ENCODE data around the gene ST6GALNAC1.

The ST6GALNAC1 gene, protein sequence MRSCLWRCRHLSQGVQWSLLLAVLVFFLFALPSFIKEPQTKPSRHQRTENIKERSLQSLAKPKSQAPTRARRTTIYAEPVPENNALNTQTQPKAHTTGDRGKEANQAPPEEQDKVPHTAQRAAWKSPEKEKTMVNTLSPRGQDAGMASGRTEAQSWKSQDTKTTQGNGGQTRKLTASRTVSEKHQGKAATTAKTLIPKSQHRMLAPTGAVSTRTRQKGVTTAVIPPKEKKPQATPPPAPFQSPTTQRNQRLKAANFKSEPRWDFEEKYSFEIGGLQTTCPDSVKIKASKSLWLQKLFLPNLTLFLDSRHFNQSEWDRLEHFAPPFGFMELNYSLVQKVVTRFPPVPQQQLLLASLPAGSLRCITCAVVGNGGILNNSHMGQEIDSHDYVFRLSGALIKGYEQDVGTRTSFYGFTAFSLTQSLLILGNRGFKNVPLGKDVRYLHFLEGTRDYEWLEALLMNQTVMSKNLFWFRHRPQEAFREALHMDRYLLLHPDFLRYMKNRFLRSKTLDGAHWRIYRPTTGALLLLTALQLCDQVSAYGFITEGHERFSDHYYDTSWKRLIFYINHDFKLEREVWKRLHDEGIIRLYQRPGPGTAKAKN

DNA sequence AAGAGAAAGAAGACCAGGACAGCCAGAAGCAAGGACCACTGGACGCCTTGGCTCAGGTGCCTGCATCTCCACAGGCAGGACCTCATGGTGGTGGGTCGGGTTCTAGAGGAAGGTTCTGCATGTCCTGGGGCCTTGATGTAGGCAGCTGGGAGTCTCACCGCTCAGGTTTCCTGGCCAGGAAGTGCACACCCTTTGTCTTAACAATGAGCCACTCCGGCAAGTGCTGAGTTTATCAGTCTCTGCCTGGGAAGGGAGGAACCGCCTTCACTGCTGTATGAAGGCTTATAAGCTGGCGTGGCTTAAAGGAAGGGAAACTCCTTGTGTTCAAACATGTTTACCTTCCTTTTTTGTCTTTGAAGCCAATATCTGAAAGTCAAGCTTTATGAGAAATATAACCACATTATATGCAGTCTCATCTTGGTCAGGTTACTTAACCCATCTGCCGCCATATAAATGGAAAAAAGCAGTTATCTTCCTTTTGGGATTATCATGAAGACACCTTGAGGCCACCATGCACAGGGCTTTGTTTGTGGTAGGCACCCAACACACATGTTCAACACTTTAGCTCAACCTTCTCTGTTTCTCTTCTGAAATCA, at the start of gene ST6GALNAC1:
Gene ST6GALNAC1, minus strand, starts transcription at position 205 of the 596 bp plus-strand sequence. Its CDS starts 119 bp downstream, at position 86.
- no peaks in the 10 kb centered on the region for H3K4me1 ChIP-seq (ENCODE audit: control insufficient read depth, insufficient read depth, low read length)
- H3K9ac ChIP-seq (ENCODE audit: low read length): peak within 1 kb of the TSS; percentile 49
- peaks cover 2% of the 10 kb centered on the region for H3K27me3 ChIP-seq (ENCODE audit: control insufficient read depth, insufficient read depth, low read length)
- peak within 1 kb of the TSS; percentile 74 for H3K4me3 ChIP-seq (ENCODE audit: low read length)
- H3K36me3 ChIP-seq (ENCODE audit: control insufficient read depth, insufficient read depth, low read length): no peaks in the 10 kb centered on the region
- H3K27ac ChIP-seq (ENCODE audit: low read depth, low read length): no peak within 1 kb of the TSS

DNA sequence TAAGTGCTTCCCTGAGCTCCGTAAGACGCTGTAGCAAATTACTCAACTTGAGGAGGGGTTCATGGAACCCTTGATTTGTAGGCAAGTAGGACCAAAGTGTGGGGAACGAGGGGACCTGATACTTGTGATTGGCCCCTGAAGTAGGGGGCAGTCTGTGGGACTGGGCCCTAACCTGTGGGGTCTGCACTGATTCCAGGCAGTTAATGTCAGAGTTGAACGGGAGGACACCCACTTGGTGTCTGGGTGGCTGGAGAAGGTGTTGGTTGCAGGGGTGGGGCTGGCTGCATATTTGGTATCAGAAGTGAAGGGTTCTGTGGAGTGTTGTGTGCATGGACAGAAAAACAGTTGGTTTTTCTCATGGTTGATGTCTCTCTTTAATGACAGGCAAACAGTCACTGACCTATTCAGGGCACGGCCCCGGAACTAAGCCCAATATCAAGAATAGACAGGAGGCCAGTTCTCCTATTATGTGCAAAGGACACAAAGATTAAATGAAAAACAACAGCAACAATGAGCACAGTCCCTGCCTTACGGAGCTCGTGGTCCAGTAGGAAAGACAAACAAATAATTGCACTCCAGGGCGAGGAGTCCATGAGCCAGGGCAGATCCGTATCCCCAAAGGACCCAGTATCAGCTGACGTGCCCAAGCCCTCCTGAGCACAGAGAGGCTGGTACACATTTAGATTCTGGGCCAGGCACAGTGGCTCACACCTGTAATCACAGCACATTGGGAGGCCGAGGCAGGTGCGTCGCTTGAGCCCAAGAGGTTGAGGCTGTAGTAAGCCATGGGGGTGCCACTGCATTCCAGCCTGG, 48.0 kb upstream of the ST6GALNAC1 start:
- H3K4me1 ChIP-seq (ENCODE audit: control insufficient read depth, insufficient read depth, low read length): peaks cover 52% of the 10 kb centered on the region
- peak overlapping the region; percentile 58 for H3K27ac ChIP-seq (ENCODE audit: low read depth, low read length)
- H3K27me3 ChIP-seq (ENCODE audit: control insufficient read depth, insufficient read depth, low read length): no peaks in the 10 kb centered on the region
- H3K36me3 ChIP-seq (ENCODE audit: control insufficient read depth, insufficient read depth, low read length): no peaks in the 10 kb centered on the region
- H3K9ac ChIP-seq (ENCODE audit: low read length): no peak overlapping the region
- no peak overlapping the region for H3K4me3 ChIP-seq (ENCODE audit: low read length)

DNA sequence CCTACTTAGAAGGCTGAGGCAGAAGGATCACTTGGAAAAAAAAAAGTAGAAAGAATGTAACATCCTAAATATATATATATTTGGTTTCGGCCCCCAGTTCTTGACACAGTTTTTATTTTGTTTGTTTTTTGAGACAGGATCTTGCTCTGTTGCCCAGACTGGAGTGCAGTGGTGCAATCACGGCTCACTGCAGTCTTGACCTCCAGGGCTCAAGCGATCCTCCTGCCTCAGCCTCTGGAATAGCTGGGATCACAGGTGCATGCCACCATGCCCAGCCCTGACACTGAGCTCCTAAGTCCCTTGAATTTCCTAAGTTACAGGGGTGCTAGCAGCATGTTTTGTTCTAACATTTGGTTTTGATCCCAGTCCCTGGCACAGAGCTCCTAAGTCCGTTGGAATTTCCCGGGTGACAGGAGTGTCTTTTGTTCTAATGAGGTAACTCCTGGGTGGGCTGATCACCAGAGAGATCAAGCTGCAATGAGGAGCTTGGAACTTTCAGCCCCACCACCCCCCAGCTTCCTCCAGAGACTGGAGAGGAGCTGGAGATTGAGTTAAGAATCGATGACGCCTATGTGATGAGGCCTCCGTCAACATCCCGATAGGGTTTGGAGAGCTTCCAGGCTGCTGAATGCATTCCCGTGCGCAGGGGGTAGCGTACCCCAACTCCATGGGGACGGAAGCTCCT, 47.2 kb upstream of the ST6GALNAC1 start:
- no peak overlapping the region for H3K4me3 ChIP-seq (ENCODE audit: low read length)
- no peaks in the 10 kb centered on the region for H3K36me3 ChIP-seq (ENCODE audit: control insufficient read depth, insufficient read depth, low read length)
- peak overlapping the region; percentile 58 for H3K27ac ChIP-seq (ENCODE audit: low read depth, low read length)
- no peak overlapping the region for H3K9ac ChIP-seq (ENCODE audit: low read length)
- H3K4me1 ChIP-seq (ENCODE audit: control insufficient read depth, insufficient read depth, low read length): peaks cover 56% of the 10 kb centered on the region
- H3K27me3 ChIP-seq (ENCODE audit: control insufficient read depth, insufficient read depth, low read length): no peaks in the 10 kb centered on the region

DNA sequence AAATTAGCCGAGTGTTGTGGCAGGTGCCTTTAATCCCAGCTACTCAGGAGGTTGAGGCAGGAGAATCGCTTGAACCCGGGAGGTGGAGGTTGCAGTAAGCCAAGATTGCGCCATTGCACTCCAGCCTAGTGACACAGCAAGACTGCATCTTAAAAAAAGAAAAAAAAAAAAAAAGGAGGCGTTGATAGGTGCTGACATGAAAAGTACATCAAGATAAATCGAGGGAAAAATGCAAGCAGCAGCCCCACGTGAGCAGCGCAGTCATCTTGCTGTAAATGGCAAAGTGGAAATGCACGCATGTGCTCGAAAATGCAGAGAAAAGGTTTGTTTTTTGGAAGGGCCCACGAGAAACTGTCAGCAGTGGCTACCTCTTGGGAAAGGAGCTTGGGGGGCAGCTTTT, 46.3 kb upstream of the ST6GALNAC1 start:
- H3K4me3 ChIP-seq (ENCODE audit: low read length): no peak overlapping the region
- H3K27ac ChIP-seq (ENCODE audit: low read depth, low read length): peak overlapping the region; percentile 95
- H3K4me1 ChIP-seq (ENCODE audit: control insufficient read depth, insufficient read depth, low read length): peaks cover 51% of the 10 kb centered on the region
- H3K27me3 ChIP-seq (ENCODE audit: control insufficient read depth, insufficient read depth, low read length): no peaks in the 10 kb centered on the region
- no peaks in the 10 kb centered on the region for H3K36me3 ChIP-seq (ENCODE audit: control insufficient read depth, insufficient read depth, low read length)
- no peak overlapping the region for H3K9ac ChIP-seq (ENCODE audit: low read length)

DNA sequence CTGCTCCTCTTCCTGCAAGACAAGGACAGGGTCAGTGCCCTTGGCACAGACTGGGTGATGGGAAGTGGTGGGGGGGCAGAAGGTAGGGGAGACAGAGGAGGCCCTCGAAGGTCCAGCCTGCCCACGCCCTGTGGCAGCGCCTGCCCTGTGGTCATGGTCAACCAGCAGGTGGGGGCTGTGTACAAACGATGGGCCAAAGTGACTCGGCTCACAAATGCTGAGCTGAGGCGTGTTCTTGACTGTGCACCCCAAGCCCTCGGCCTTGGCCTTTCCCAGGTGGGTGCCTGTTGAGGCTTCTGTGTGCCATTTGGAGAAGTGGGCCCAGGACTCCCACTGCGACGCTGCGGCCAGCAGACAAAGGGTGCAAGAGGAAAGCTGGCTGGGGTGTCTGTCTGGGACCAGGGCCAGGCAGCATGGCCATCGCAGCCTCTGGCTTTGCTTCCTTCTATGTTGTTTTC, 44.6 kb upstream of the ST6GALNAC1 start:
- Histone ChIP-seq H3K27ac (ENCODE audit: low read depth, low read length) (peak overlapping the region; percentile 95), H3K4me1 (ENCODE audit: control insufficient read depth, insufficient read depth, low read length) (peaks cover 59% of the 10 kb centered on the region), H3K4me3 (ENCODE audit: low read length) (peak overlapping the region; percentile 26), H3K9ac (ENCODE audit: low read length) (no peak overlapping the region), H3K27me3 (ENCODE audit: control insufficient read depth, insufficient read depth, low read length) (no peaks in the 10 kb centered on the region), H3K36me3 (ENCODE audit: control insufficient read depth, insufficient read depth, low read length) (peaks cover 4% of the 10 kb centered on the region)

DNA sequence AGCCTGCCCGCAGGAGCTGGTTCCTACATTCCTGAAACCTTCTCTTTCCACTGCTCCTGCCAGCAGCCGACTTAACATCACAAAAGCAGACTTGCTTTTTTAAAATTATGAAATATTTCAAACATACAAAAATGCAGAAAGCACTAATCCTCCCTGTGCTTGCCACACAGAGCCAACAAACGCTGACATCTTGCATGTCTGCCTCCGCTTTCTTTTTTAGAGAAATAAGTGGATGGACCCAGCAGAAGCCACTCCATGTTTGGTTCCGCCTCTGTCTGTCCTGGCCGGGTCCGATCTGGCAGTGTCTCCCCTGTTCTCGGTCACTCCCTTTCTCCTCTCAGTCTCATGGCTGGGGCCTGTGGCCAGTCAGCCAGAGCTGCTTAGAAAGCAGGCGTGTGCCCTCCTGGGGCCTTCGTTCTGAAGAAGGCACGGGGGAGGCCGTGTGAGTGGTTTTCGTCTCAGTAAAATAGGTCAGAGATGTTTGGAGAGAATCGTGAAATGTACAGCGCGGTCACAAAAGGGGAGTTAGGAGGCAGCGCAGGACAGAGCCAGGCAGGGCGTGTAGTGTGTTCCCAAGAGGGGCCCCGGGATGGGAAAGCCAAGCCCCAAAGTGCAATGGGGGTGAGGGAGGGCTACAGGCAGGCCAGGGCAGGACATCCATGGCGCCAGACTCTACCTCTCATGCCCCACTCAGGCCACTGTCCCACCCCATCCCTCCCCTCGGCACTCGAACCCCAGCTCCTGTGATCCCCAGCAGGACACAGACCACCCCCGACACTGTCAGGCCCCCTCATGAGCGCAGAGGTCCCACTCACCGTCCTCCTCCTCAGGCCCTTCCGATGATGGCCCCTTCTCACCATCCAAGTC, 44.0 kb upstream of the ST6GALNAC1 start:
- H3K9ac ChIP-seq (ENCODE audit: low read length): no peak overlapping the region
- peak overlapping the region; percentile 26 for H3K4me3 ChIP-seq (ENCODE audit: low read length)
- H3K36me3 ChIP-seq (ENCODE audit: control insufficient read depth, insufficient read depth, low read length): peaks cover 5% of the 10 kb centered on the region
- H3K4me1 ChIP-seq (ENCODE audit: control insufficient read depth, insufficient read depth, low read length): peaks cover 65% of the 10 kb centered on the region
- peak overlapping the region; percentile 95 for H3K27ac ChIP-seq (ENCODE audit: low read depth, low read length)
- no peaks in the 10 kb centered on the region for H3K27me3 ChIP-seq (ENCODE audit: control insufficient read depth, insufficient read depth, low read length)

DNA sequence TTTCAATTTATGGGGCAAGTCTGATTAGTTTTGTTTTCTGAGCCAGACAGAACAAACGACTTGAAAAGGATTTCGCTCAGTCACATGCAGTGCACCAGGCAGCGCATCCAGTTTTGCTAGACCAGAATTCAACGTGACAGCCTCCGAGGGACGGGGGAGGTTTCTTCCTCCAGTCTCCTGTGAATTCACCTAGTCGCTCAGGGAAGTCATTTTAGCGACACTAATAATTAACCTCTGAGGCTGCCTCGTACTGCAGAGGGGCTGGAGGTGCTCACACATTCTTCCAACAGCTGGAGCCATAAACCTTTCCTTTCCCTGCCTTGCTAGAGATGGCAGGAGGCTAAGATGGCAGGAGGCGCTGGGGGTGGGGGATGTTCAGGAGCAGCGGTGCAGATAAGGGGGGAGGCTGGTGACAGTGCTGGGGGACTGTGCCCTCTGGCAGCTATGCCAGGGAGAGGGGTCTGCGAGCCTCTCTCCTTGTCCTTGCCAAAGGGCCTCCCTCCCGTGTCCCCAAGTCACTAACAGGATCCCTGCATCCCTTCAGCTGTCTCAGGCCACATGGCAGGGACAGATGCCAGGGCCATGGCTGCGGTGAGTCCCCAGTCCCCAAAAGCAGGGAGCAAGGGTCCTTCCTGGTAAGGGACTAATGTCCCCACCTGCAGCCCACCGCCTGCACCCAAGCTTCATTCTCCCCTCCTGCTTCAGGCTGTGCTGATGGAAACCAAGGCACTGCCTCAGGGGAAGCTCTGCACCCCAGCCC, 43.2 kb upstream of the ST6GALNAC1 start:
- Histone ChIP-seq H3K4me1 (ENCODE audit: control insufficient read depth, insufficient read depth, low read length) (peaks cover 70% of the 10 kb centered on the region), H3K4me3 (ENCODE audit: low read length) (peak overlapping the region; percentile 8), H3K27me3 (ENCODE audit: control insufficient read depth, insufficient read depth, low read length) (no peaks in the 10 kb centered on the region), H3K27ac (ENCODE audit: low read depth, low read length) (peak overlapping the region; percentile 95), H3K36me3 (ENCODE audit: control insufficient read depth, insufficient read depth, low read length) (peaks cover 5% of the 10 kb centered on the region), H3K9ac (ENCODE audit: low read length) (no peak overlapping the region)

DNA sequence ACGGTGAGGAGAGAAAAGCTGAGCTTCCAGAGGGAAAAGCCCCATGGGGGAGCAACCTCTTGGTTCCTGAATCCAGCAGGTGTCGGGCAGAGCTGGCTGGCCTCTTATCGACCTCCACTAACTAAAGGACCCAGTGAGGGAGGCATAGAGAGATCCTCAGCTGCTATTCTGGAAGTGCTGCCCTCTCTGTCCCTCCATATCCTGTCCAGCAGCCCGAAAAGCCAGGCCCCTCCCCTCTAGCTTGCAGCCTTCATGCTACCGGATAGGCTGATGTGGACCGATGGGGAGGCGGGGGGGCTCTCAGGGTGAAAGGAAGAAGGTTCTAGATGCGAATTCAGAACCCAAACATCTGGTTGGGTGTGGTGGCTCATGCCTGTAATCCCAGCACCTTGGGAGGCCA, 42.3 kb upstream of the ST6GALNAC1 start:
- Histone ChIP-seq H3K27ac (ENCODE audit: low read depth, low read length) (peak overlapping the region; percentile 44), H3K4me3 (ENCODE audit: low read length) (no peak overlapping the region), H3K36me3 (ENCODE audit: control insufficient read depth, insufficient read depth, low read length) (peaks cover 5% of the 10 kb centered on the region), H3K9ac (ENCODE audit: low read length) (no peak overlapping the region), H3K4me1 (ENCODE audit: control insufficient read depth, insufficient read depth, low read length) (peaks cover 70% of the 10 kb centered on the region), H3K27me3 (ENCODE audit: control insufficient read depth, insufficient read depth, low read length) (no peaks in the 10 kb centered on the region)

DNA sequence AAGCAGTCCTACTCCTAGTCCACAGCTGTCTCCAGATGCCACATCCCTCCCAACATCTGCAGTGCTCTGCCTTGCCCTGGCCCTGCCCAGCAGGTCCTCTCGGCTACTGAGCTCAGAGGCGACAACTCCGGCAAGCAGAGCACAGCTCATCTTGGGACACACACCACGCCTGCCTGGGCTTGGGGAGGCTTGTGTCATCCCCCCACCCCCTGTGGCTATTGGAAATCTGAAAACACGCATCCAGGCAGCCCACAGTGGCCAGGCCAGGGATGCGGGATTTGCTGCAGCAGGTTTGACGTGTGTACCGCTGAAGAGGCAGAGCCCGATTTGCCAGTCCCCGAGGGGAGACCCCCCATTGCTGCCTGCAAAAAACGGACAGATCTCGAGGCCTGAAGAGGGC, 41.8 kb upstream of the ST6GALNAC1 start:
- Histone ChIP-seq H3K36me3 (ENCODE audit: control insufficient read depth, insufficient read depth, low read length) (peaks cover 5% of the 10 kb centered on the region), H3K4me3 (ENCODE audit: low read length) (no peak overlapping the region), H3K9ac (ENCODE audit: low read length) (no peak overlapping the region), H3K4me1 (ENCODE audit: control insufficient read depth, insufficient read depth, low read length) (peaks cover 71% of the 10 kb centered on the region), H3K27ac (ENCODE audit: low read depth, low read length) (peak overlapping the region; percentile 44), H3K27me3 (ENCODE audit: control insufficient read depth, insufficient read depth, low read length) (no peaks in the 10 kb centered on the region)

DNA sequence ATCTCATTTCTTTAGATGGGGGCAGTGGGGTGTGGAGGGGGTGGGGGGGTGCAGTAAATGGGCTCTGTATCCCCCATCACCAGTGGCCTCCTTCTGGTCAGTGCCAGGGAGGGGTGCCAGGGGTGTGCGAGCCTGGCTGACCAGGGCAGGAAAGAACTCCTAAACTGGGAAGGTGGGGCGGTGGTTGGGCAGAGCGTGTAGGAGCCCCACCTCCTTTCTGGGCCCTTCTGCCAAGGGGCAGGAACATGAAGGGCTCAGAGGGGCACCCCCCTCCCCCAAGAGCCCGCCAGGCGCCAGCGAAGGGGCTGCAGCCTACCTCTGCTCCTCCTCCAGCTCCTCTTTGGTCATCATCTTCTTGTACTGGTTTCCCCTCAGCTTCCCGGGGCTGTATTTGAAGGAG, 41.2 kb upstream of the ST6GALNAC1 start:
- Histone ChIP-seq H3K4me3 (ENCODE audit: low read length) (no peak overlapping the region), H3K4me1 (ENCODE audit: control insufficient read depth, insufficient read depth, low read length) (peaks cover 71% of the 10 kb centered on the region), H3K27me3 (ENCODE audit: control insufficient read depth, insufficient read depth, low read length) (no peaks in the 10 kb centered on the region), H3K36me3 (ENCODE audit: control insufficient read depth, insufficient read depth, low read length) (peaks cover 5% of the 10 kb centered on the region), H3K27ac (ENCODE audit: low read depth, low read length) (peak overlapping the region; percentile 0), H3K9ac (ENCODE audit: low read length) (no peak overlapping the region)

Data from rectal smooth muscle tissue (tissue), 1 donor.